Choroid plexus epithelial cell (primary cell): ENCODE results near the gene CRYBA2.
A peak's percentile ranks its signal among the peaks of the same experiment; 100 is the strongest.

Experiments
- DNase-seq: peaks from one replicate; pipeline ENCODE4 v3.0.0-alpha.2; 2010; ENCODE audit warnings: low read depth
- H3K4me3 ChIP-seq: 2 replicates; pipeline ENCODE4 v1.5.1; 2011; ENCODE audit warnings: low read depth, mild to moderate bottlenecking, control low read depth, low read length, moderate library complexity
- TF ChIP-seq, protein P1 (sequence below): conservative IDR thresholded peaks from 2 replicates; pipeline ENCODE4 v1.5.1; 2011; ENCODE audit warnings: low read depth, mild to moderate bottlenecking, control low read depth, inconsistent platforms, low read length, moderate library complexity

The CRYBA2 gene

DNA sequence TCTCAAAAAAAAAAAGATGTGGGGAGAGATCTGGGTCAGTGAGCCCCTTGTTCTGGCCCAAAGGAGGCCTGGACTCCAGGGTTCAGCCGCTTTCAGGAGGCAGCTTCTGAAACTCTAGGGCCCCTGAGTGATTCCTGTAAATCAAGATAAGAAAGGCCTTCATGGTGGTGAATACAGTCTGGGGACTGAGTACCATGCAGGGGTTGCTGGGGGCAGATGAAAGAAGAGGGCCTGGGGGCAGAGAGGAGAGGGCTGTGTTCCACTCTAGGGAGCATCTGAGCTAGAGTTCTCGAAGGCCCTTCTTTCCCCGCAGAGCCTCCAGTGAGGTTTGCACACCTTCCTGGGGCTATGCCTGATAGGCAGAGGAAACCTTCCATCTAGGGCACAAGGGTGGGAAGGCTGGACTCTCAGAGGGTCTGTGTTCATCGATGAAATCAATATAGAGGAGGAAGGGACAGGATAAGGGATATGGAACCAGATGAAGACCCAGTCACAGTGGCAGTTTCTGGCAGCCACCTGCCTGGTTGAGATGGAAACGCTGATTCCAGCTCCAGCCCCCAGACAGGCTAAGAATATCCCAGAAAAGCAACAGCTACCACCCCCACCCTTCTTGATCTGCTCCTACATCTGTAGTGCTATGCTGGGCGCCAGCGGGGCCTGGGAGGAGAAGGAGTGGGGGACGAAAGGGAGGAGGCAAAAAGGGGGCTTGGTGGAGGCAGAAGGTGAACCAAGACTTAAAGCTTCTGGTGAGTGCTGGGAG lies 38.5 kb downstream of the CRYBA2 start:
- TF ChIP-seq, protein P1, sequence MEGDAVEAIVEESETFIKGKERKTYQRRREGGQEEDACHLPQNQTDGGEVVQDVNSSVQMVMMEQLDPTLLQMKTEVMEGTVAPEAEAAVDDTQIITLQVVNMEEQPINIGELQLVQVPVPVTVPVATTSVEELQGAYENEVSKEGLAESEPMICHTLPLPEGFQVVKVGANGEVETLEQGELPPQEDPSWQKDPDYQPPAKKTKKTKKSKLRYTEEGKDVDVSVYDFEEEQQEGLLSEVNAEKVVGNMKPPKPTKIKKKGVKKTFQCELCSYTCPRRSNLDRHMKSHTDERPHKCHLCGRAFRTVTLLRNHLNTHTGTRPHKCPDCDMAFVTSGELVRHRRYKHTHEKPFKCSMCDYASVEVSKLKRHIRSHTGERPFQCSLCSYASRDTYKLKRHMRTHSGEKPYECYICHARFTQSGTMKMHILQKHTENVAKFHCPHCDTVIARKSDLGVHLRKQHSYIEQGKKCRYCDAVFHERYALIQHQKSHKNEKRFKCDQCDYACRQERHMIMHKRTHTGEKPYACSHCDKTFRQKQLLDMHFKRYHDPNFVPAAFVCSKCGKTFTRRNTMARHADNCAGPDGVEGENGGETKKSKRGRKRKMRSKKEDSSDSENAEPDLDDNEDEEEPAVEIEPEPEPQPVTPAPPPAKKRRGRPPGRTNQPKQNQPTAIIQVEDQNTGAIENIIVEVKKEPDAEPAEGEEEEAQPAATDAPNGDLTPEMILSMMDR = no peak
- no peak for DNase-seq
- H3K4me3 ChIP-seq = no peak overlapping the region

DNA sequence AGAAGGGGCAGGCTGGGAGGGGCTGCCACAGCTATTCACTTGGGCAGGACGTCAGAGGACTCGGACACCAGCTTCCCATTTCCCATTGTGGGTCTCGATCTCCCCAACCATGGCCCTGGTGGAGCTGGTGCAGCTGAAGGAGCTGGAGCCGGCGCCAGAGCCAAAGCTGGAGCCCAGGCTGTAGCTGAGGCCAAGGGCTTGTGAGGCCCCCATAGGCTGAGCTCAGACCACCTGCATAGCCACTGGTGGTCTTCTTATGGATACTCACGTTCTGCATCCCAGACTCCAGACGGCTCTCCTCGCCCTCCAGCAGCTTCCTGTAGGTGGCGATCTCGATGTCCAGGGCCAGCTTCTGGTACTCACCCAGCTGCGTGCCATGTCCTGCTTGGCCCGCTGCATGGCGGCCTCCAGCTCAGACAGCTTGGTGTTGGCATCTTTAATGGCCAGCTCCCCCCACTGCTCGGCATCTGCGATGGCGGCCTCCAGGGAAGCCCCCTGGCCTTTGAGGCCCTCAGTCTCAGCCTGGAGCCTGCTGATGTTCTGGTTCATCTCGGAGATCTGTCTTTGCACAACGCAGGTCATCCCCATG lies 39.8 kb downstream of the CRYBA2 start:
- TF ChIP-seq, protein P1 = peak; percentile 9
- no peak for DNase-seq
- no peak overlapping the region for H3K4me3 ChIP-seq

DNA sequence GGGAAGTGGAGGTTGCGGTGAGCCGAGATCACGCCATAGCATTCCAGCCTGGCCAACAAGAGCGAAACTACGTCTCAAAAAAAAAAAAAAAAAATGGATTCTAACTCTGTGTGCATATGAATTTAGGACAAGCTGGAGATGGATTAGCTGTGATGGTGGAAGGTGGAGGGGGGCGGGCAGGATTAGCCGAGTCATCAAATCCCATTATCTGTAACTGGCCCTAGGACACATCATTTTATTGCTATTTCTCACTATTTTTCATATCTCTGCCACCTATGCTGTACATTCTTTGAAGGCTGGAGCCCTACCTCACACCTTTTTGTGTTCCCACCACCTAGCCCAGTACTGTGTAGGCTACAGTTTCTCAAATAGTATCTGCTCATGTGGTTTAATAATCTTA lies 41.1 kb downstream of the CRYBA2 start:
- H3K4me3 ChIP-seq = no peak overlapping the region
- no peak for DNase-seq
- TF ChIP-seq, protein P1 = no peak

DNA sequence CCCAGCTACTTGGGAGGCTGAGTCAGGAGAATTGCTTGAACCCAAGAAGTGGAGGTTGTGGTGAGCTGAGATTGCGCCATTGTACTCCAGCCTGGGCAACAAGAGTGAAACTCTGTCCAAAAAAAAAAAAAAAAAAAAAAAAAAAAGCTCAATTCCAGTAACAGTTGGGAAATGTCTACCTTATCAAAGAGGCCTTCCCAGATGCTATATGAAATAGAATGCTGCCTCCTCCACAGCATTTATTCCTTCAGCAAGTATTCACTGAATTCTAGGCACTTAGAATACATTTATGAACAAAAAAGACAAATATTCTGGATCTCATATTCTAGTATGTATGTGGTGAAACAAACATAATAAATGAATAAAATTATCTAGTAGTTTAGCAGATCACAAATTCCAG lies 46.6 kb downstream of the CRYBA2 start:
- no peak for DNase-seq
- no peak overlapping the region for H3K4me3 ChIP-seq
- TF ChIP-seq, protein P1 = no peak

DNA sequence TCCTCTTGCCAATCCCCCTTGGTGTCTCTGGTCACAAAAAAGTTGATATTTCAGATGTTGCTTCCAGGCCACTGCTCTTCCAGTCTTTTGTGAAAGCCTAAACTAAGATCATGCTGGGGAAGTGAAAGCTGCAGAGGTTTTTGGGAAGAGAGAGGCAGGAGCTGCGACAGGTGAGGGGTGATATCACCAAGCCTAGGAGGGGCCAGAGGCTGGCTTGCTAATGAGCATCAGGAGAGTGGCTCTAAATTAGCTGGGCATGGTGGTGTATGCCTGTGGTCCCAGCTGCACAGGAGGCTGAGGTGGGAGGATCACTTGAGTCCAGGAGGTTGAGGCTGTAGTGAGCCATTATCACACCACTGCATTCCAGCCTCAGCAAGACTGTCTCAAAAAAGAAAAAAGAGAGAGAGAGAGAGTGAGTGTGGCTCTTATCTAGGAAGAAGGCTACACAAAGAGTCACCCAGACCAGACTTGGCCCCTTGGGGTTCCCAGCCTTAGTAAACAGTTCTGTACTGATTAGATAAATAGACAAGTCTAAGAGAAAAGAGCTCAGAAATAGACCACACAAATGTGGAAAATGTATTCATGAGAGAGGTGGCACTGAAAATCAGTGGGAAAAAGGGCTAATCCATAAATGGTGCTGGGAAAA lies 48.3 kb downstream of the CRYBA2 start:
- H3K4me3 ChIP-seq = no peak overlapping the region
- DNase-seq = no peak
- TF ChIP-seq, protein P1 = no peak
